K562 treated with DMSO at 1 percent for 4 hours (cell line): ENCODE data around the gene AGBL4. TPM values are rescaled to one million over a fixed set of nuclear protein-coding genes. Genes with fewer than 3 reads are reported as not detected.

Source experiments
- total RNA-seq: library from RNA; unstranded; fragments of 300-600 nt; gene quantifications from 2 replicates; pipeline ENCODE4 v1.2.3, GENCODE V29; 2022; ENCODE audit not compliant: insufficient read depth

Gene AGBL4
- not detected in 2 replicates for total RNA-seq

GRCh38 chr1:50023292-50024159 lies at the start of gene AGBL4:
Gene AGBL4 (minus strand): TSS chr1:50023954.

GRCh38 chr1:48776393-48777218 lies 1247.1 kb downstream of the AGBL4 start, which contains the start of gene BEND5:
Gene BEND5 (minus strand): TSS chr1:48776891. CDS start chr1:48776831, 60 bp downstream.

Other genes starting within 250 kb of the AGBL4 start
- gene ELAVL4, start 85.0 kb upstream of the AGBL4 start, total RNA-seq = not detected in 2 replicates